ENCODE measurements around the gene PHKG1.
"Not testable (repeated sequence)": the region's sequence is repeated elsewhere in the genome, so short reads cannot be mapped to it uniquely, and the experiment has no call there.

The PHKG1 gene

DNA sequence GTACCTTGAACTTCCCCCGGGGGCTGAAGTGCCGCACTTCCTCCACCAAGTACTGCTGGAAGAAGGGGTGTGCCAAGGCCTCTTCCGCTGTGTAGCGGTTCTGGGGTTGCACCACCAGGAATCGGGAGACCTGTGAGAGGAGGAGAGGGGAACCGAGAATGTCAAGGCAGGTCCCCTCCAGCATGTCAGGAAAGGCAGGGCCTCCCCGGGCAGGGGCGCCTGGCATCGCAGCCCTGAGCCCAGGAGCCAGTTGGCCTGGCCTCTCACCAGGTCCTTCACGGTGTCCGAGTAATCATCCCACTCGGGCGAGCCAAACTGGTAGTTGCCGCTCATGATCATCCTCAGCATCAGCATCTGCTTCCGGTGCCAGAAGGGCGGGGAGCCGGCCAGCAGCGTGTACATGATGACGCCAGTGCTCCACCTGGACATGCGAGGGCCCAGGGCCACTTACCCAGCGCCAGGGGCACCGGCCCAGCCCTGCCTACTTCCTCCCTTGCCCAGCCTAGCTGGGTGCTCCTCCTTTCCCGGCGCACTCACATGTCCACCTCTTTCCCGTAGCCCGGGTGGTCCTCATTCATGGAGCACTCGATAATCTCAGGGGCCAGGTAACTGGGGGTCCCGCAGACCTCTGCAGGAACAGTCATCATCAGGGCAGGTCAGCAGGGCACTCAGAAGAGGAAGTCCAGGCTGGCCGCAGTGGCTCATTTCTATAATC, 11.0 kb downstream of the PHKG1 start:
- no peak for FAIRE-seq

DNA sequence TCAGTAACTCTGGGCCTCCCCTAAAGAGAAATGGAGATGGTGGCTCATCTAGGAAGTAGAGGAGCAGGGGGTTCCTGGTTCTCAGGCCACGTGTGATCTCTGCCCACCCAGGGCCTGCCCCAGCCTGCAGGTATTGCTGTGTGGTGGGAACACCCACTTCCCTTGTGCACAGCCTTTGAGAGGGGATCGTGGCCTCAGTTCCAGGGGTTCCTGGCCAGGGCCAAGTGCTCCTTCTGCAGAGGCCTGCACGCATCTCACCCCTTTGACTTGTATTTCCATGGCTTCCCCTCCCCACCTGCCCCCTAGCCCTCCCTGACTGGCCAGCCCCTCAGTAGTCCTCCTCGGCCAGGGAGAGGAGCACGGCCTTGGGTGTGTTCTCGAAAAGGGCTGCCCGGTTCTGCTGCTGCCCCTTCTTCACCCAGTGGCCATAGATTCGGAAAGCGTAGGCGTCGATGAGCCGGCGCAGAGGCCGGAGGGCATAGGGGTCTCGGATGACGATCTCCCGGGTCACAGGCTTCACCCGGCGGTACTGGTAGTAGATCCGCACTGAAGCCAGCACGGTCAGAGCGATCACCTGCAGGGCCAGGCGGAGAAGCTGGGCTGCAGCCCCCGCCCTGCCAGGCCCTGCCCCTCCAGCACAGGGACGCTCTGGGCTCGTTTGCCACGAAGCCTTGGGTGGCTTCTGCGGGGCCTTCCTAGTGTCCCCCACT, 11.9 kb downstream of the PHKG1 start:
- FAIRE-seq: not testable (repeated sequence)

DNA sequence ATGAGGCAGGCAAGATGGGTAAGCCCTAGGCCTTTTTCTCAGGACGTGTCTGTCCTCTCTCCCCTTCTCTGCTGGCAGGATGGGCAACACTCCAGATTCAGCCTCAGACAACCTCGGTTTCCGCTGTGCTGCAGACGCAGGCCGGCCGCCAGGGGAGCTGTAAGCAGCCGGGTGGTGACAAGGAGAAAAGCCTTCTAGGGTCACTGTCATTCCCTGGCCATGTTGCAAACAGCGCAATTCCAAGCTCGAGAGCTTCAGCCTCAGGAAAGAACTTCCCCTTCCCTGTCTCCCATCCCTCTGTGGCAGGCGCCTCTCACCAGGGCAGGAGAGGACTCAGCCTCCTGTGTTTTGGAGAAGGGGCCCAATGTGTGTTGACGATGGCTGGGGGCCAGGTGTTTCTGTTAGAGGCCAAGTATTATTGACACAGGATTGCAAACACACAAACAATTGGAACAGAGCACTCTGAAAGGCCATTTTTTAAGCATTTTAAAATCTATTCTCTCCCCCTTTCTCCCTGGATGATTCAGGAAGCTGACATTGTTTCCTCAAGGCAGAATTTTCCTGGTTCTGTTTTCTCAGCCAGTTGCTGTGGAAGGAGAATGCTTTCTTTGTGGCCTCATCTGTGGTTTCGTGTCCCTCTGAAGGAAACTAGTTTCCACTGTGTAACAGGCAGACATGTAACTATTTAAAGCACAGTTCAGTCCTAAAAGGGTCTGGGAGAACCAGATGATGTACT, 13.1 kb downstream of the PHKG1 start:
- no peak for FAIRE-seq

DNA sequence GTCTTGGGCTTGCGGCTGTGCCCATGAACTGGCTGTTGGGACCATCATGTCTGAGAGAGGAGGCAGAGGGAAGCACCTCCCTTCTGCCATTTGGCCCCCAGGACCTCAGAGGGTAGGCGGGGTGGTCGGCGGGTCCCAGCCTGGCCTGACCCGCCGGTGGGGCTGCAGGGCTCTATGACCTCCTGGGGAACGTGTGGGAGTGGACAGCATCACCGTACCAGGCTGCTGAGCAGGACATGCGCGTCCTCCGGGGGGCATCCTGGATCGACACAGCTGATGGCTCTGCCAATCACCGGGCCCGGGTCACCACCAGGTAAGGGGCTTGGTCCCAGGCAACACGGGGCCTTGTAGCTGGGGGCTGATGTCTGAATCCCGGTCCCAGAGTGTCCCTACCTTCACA, 14.6 kb downstream of the PHKG1 start:
- FAIRE-seq: no peak

DNA sequence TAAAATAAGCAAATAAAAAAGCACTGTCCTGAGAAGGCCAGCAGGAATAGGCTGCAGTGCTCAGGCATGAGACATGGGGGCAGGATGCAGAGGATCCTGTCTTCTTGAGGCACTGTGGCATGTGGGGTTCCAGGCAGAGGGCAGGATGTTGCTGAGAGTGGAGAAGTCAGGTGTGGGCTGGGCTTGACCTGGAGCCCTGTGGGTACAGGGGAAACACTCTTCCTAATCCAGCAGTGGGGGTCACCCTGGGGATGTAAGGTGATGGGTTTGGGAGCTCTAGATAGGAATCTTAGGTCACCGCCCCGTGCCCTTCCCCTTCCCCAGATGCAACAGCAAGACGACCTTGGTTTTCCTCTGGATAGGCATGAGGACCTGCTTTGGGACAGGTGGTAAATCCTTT, 15.1 kb downstream of the PHKG1 start:
- FAIRE-seq: no peak

DNA sequence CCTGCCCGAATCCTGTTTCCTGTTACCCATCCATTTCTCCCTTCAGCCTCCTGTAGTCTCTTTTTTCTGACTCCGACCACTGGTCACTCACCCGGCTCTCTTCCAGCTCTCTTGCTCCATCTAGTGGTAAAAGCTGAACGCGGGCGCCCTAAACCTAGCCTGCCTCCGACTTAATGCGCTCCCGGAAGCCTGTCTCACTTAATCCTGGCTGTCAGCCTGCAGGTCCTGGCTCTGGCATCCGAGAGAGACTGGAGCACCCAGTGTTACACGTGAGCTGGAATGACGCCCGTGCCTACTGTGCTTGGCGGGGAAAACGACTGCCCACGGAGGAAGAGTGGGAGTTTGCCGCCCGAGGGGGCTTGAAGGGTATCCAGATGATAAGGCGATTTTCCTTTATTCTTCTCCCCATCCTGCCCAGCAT, 18.4 kb downstream of the PHKG1 start:
- FAIRE-seq: no peak

DNA sequence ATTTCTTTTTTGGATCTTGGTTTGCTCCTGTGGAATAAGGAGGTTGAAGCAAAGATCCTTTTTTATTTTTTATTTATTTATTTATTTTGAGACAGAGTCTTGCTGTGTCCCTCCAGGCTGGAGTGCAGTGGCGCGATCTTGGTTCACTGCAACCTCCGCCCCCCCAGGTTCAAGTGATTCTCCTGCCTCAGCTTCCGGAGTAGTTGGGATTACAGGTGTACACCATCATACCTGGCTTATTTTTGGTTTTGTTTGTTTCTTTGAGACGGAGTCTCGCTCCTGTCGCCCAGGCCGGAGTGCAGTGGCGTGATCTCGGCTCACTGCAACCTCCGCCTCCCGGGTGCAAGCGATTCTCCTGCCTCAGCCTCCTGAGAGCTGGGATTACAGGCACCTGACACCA, 26.4 kb downstream of the PHKG1 start:
- not testable (repeated sequence) for FAIRE-seq

DNA sequence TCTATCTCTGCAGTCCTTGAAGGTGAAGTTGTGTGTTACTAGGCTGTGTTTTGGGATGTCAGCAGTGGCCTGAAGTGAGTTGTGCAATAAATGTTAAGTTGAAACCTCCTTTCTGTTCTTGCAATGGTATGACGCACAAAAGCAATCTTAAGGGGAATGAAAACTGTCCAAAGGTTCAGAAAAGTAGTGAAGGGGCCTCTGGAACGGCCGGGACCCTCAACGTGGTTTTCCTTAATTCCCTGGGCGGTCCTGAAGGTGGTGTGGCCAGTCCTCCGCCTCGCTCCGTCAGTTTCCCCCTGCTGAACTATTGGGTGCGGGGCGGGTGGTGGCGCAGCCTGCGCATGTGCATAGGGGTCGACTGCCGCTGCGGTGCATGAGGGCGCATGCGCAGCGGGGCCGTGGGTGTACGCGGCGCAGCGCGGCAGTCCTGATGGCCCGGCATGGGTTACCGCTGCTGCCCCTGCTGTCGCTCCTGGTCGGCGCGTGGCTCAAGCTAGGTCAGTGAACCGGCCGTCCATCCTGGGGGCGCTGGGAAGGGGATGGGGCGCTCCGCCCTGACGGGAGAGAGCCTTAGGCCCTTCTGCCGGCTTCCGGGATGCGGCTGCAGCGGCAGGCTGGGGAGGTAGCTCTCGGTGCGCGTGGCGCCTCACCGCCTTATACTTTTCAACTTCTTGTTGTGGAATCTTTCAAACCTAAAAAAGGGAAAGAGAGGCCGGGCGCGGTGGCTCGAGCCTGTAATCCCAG, 28.7 kb downstream of the PHKG1 start, which contains the start of gene SUMF2:
Gene SUMF2 (plus strand): TSS at position 405 of the 744 bp plus-strand sequence. CDS start 26 bp downstream, at position 431.
- FAIRE-seq: no peak

DNA sequence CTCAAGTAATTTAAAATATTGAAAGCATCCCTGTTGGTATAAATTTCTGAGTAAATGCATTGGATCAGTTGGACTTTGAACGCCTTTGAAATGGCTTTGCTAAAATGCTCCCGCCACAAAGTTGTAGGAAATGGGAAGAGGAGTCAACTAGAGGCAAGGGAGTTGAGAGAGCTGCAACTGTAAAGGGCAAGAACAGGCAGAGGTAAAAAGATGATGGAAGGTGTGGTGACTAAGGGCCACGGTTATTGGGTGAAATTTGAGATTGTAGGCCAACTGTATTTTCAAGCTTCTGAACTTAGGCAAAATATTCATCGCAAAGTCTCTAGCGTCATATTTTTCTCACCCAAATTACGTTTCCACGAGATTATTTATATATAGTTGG, 29.3 kb downstream of the PHKG1 start:
- FAIRE-seq: no peak

DNA sequence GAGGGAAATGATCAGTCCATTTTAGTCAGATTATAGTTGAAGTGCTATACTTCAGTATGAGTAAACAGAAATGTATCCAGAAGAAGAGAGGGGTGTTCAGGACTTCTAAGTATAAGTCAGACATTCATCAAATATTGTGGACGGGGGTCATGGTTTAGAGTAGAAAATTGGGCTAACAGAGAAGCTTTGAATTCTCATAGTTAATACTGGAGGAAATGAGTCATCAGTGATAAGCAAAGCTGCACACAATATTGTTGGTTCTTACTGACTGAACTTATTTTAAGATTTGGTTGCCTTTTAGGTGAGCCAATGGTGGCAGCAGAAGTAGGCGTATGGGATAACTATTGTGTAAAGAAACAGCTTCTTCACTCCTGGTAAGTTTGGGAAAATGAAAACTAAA, 30.4 kb downstream of the PHKG1 start:
- FAIRE-seq: no peak

DNA sequence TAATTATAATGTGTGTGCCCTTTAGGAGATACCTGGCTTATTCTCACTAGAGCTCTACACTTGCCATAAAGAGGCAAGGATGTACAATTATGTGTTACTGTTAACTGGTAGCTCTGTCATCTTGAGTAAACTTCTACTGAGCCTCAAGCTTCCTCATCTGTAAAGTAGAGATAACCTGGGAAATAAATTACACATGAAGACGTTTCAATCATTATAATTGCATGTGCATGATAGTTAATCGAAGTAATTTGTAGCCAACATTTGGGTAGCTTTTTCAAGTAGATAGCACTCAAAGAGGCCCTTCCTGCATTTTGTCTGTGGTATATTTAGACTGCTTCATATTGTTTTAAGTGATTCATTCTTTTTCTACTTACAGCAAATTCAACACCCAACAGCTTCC, 38.8 kb downstream of the PHKG1 start:
- FAIRE-seq: no peak

DNA sequence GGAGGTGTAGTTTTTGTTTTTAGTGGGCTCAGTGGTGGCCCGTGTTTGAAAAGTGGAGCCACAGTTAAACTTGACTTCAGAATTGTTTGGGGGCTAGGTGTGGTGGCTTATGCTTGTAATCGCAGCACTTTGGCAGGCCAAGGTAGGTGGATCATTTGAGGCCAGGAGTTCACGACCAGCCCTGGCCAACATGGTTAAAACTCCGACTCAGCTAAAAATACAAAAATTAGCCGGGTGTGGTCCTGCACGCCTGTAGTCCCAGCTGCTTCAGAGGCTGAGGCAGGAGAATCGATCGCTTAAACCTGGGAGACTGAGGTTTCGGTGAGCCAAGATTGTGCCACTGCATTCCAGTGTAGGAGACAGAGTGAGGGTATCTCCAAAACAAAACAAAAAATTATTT, 39.4 kb downstream of the PHKG1 start:
- no peak for FAIRE-seq

DNA sequence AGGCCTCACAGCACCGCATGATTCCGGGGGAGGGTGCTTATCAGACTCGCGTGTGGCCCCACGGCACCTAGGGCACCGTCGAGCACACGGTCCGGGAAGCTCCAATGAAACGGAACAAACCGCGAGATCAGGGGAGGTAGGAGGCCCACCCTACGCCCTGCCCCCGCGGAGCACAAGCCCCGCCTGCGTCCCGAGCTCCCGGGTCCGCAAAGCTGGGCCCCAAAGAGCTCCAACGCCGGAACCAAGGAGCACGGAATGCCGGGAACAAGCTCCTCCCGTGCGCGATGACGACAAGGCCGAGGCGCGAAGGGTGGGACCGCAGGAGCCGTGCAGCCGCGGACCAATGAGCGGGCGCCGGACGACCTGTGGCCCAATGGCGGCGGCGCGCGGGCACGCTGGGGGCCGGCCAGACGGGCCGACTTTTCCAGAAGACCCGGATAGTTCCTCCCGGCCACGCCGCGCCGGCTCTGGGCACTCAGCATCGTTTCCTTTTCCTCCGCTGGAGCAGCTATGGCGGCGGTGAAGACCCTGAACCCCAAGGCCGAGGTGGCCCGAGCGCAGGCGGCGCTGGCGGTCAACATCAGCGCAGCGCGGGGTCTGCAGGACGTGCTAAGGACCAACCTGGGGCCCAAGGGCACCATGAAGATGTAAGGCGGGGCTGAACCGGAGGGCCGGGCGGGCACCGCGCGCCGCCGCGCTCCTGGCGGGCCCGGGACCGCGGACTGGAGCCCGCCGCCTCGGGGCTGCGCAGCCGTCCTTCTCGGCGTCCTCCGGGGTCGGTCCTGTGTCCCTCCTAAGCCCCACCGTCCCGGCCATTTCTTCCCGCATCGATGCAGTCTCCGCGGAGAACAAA, 41.2 kb downstream of the PHKG1 start, which contains the start of the genes CCT6A and PSPH:
Gene CCT6A (plus strand): TSS at position 427 of the 853 bp plus-strand sequence. CDS start 84 bp downstream, at position 511.
Gene PSPH (minus strand): TSS at position 106 of the 853 bp plus-strand sequence. CDS start 30,232 bp downstream, outside the sequence.
- no peak for FAIRE-seq

DNA sequence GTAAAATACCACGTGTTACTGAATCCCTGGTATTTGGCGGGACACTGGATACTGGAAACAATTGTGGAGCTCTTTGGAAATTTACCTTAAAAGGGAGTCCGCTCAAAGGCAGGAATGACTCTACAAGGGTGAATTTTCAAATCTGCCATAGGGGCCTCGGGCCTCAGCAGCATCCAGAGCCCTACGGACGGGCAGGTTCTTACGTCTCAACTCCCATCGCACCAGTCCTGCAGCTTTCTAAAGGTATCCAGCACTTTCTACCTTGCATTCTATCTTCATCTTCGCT, 41.8 kb downstream of the PHKG1 start:
- FAIRE-seq: no peak

DNA sequence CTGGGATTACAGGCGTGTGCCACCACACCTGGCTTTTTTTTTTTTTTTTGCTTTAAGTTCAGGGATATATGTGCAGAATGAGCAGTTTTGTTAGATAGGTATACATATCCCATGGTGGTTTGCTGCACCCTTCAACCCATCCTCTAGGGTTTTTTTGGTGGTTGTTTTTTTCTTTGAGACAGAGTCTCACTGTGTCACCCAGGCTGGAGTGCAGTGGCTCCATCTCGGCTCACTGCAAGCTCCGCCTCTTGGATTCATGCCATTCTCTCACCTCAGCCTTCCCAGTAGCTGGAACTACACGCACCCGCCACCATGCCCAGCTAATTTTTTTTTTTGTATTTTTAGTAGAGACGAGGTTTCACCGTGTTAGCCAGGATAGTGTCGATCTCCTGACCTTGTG, 44.0 kb downstream of the PHKG1 start:
- not testable (repeated sequence) for FAIRE-seq

DNA sequence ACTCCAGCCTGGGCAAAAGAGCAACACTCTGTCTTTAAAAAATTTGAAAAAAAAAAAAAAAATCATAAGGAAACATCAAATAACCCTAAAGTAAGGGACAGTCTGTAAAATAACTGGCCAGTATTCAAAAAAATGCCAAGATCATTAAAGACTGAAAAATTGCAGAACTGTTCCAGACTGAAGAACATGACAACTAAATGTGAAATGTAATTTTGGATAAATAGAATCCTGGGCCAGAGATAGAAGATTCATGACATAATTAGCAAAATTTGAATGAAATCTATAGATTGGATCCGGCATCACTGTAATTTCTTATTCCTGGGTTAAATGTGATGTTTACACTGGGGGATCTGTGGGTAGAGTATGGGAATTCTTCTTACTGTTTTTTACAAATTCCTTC, 44.5 kb downstream of the PHKG1 start:
- no peak for FAIRE-seq

DNA sequence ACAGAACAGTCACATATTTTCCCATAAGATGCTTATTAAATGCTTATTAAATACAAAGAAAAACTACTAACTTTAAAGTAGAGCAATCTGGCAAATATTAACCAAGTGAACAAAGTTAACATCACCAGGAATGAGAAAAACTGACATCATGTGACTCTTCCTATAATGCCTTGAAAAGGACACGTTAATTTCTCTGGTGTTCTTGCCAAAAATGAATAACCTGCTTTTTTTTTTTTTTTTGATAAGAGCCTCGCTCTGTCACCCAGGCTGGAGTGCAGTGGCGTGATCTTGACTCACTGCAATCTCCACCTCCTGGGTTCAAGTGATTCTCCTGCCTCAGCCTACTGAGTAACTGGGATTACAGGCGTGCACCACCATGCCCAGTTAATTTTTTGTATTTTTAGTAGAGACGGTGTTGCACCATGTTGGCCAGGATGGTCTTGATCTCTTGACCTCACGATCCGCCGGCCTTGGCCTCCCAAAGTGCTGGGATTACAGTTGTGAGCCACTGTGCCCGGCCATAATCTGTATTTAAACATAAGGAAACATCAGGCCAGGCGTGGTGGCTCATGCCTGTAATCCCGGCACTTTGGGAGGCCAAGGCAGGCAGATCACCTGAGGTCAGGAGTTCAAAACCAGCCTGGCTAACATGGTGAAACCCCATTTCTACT, 45.2 kb downstream of the PHKG1 start:
- not testable (repeated sequence) for FAIRE-seq

DNA sequence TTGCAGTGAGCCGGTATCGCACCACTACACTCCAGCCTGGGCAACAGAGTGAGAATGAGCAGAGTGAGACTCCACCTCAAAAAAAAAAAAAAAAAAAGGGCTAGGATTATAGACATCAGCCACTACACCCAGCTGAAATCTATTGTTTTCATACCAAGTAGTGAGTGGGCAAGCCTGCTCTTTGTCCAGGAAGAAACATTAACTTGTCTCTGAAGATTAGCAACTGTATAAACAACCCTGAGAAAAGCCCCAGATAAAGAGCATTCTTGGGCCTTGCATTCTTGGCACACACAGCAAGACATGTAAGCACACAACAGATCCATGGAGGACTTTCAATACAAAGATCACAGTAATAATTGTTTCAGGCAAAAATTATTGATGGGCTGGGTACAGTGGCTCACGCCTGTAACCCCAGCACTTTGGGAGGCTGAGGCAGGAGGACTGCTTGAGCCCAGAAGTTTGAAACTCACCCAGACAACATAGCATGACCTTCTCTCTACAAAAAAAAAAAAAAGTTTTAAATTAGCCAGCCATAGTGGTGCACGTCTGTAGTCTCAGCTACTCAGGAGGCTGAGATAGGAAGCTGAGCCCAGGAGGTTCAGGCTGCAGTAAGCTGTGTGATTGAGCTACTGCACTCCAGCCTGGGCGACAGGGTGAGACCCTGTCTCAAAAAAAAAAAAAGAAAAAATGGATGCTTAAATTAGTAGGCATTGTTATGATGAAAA, 45.9 kb downstream of the PHKG1 start:
- FAIRE-seq: no peak

DNA sequence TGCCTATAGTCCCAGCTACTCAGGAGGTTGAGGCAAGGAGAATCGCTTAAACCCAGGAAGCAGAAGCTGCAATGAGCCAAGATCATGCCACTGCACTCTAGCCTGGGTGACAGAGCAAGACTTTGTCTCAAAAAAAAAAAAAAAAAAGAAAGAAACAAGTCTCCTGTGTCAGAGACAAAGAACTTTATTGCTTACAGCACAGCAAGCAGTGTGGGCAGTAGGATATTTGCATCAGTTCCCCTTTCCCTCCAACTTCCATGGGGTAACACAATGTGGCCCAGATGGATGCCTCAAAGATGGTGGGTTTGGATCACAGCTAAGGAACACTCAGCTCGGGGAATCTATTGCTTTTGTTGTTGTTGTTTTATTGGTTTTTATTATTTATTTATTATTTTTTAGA, 47.0 kb downstream of the PHKG1 start:
- not testable (repeated sequence) for FAIRE-seq

DNA sequence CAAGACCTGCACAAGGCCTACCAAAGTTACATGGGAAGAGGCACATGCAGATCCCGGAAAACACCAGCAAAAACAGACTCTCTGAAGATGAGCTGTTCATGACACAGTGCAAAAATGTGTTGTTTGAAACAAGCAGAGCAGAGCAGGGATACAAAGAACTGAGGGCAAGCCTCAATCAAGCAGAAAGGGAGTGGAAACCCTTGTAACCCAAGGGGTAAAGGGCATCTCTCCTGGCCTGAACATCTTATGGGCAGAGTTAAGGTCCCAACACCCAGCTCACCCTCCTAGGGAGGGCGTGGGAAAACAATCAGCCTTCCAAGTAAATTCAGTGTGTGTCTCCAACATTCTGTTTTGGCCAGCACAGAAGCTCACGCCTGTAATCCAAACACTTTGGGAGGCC, 52.0 kb downstream of the PHKG1 start:
- FAIRE-seq: no peak
